ENCODE results near the gene PSMB3.

- no peak for TF ChIP-seq GATA3 (IDR thresholded peaks at IDR 0.05; ENCODE audit: low read depth, low read length)
- no peak for TF ChIP-seq GATA2 (IDR thresholded peaks at IDR 0.05; ENCODE audit: low read depth, low read length)
These were observed 47.1 kb upstream of the PSMB3 start for GRCh38 chr17:38705523-38705802.
